GM10266 (cell line): ENCODE results near the gene ARHGAP26.
"Not testable (repeated sequence)": the region's sequence is repeated elsewhere in the genome, so short reads cannot be mapped to it uniquely, and the experiment has no call there.

Experiments
- DNase-seq: peaks from one replicate; pipeline ENCODE4 v3.0.0; 2012; ENCODE audit errors: extremely low spot score
- TF ChIP-seq, protein P1 (sequence below): IDR thresholded peaks from 2 replicates; pipeline ENCODE4 v1.5.1; 2012; ENCODE audit warnings: mild to moderate bottlenecking, low read depth; ENCODE audit not compliant: control insufficient read depth, insufficient read depth; ENCODE audit errors: missing control alignments

The ARHGAP26 gene

DNA sequence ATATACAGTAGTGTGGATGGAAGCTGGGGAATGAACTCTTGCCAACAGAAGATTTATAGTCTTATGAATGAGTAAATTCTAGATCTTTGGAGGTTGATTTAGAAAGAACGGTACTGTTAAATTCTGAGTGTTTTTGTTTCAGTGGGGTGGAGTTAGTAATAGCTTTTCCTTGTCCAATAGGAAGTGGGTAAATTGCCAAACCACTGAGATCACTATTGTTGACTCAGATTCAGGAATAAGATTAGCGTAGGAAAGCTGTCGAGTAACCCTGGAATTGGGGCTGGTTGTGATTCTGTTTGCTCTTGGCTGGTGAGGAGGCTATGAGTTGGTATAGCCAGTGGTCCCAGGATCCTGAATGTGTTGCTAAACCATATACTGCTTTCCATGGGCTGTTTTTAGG, 155.6 kb downstream of the ARHGAP26 start:
- no peak for DNase-seq
- TF ChIP-seq, protein P1, sequence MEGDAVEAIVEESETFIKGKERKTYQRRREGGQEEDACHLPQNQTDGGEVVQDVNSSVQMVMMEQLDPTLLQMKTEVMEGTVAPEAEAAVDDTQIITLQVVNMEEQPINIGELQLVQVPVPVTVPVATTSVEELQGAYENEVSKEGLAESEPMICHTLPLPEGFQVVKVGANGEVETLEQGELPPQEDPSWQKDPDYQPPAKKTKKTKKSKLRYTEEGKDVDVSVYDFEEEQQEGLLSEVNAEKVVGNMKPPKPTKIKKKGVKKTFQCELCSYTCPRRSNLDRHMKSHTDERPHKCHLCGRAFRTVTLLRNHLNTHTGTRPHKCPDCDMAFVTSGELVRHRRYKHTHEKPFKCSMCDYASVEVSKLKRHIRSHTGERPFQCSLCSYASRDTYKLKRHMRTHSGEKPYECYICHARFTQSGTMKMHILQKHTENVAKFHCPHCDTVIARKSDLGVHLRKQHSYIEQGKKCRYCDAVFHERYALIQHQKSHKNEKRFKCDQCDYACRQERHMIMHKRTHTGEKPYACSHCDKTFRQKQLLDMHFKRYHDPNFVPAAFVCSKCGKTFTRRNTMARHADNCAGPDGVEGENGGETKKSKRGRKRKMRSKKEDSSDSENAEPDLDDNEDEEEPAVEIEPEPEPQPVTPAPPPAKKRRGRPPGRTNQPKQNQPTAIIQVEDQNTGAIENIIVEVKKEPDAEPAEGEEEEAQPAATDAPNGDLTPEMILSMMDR: no peak

DNA sequence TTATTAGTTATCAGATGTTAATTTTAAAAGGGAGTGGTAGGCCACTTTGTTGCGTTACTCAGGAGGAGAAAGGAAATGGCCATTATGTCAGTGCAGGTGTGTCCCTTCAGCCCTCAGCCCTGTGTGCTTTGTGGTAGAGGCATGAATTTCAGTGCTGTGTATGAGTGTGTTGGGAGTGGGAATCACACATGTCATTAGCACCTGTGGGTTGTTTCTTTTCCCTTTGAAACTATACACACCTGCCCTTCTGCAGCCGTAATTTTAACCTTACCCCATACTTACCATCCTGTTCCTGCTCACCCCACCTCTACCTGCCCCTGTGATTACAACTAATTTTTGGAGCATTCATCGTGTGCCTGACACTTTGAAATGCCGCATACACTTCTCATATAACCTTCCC, 156.4 kb downstream of the ARHGAP26 start:
- DNase-seq: no peak
- TF ChIP-seq, protein P1: no peak

DNA sequence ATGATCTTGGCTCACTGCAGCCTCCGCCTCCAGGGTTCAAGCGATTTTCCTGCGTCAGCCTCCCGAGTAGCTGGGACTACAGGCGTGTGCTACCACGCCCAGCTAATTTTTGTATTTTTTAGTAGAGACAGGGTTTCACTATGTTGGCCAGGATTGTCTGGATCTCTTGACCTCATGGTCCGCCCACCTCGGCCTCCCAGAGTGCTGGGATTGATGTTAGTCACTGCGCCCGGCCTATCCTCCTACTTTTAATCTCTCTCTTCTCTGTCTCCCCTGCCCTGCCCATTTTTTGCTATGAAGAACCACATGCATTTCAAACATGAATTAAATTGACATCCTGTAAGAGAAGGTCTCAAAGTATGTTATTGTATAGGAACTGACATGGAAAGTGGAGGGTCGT, 158.8 kb downstream of the ARHGAP26 start:
- not testable (repeated sequence) for DNase-seq

DNA sequence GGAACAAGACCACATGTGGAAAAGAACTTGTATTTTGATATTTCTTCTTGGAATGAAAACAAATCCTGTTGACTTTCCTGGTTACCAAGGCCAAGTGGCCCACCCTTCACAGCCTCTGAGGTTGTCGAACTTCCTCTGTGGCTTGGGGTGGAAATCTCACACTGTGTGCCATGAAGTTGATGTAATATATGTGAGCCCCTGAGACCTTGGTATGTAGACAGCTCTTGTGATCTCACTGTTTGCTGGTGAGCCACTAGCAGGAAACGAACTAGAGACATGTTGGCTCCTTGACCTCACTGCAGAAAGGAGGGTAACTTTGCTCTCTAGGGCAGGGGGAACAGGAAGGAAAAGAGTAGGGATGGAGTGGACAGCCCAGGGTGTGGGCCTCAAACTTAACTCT, 159.4 kb downstream of the ARHGAP26 start:
- TF ChIP-seq, protein P1: no peak

DNA sequence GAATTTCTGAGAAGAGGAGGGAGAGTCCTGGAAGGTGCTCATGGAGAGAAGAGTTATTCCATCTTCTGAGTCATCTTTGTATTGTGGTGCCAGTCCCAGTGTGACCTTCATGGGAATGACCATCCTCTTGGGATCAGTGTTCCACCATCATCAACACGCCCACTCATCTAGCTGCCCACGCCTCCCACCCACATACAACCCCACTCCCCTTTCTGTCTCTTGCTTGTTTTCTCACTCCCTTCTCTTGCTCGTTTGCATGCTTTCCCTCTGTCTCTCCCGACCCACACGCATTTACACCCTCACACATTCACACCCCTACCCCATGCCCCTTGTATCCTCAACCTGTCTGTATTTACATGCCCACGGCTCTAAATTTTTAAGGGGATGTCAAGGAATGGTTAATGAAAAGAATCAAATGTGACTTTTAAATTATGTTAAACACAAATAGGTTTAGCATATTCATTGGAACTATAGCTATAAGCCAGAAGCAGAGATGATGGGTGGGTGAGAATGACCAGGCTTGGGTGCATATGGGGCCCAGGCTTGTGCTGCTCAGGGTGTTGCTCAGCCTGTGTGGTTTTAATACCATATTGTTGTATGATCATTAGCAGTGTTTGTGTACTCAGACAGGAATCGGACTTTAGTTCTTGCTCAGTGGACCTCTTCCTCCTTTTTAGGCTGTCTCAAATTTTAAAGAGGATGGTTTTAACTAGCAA, 160.4 kb downstream of the ARHGAP26 start:
- TF ChIP-seq, protein P1: no peak
- no peak for DNase-seq

More for the DNA sequence above, 159.4 kb downstream of the ARHGAP26 start:
- no peak for DNase-seq

DNA sequence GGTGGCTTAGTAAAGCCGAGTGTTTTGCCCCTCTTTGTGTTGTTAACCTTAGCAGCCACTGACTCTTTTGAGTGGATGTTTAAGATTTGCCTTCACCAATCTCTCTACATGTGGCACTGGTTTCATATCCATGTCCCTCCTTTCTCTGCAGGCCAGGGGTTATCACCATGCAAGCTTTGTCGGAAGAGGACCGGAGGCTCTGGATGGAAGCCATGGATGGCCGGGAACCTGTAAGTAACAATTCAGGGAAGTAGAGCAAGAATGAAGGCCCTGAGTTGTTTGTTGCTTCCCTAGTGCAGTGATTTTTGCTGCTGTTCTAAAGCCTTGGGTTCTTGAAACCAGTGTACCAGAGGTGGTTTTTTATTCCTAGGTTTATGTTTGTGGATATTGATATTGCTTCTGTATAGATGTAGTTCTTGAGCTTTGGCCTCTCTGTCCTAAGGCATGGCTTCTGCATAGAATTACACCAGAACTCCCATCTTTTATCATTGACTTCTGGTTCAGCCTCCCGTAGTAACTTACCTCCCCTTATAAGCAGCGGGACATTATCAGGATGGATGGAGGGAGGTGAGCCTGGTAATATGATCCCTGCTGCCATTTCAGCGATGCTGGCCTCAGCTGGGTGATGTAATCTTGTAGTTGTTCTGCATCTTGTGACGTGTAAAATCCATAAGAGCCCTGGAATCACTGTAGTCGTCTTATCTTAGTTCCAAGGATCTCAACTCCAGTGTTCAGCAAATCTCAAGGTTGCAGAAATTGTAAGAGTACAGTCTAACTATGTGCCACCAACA, 161.9 kb downstream of the ARHGAP26 start:
- TF ChIP-seq, protein P1: no peak
- DNase-seq: no peak

DNA sequence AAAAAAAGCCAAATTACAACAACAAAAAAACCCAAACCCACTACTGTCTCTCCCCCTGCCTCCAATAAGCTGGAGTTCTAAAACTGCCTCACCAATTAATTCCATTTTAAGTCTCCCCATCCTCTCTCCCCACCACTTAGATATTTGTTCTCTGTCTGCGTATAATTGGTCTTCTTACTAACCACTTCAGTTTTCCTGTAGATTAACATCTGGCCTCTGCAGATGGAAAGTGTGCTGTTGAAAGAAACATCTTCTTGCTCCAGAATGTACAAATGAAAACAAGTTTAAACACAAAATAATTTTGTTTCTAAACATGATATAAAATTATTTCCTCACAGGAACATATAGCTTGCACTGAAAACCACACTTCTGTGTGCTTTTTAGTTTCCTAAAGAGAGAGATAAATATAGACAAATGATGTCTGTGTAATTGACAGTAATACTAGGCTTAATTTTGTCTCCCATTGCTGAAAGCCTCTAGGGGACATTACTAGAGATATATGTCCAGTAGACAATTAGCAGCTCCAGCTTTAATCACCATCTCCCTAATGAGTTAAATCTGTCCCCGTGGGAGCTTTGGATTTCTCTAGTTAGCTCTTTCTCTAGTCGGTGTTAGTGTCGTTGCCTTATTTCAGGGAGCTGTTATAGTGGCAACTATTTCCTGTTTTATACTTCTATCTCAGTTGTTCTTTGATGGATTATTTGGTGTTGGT, 164.0 kb downstream of the ARHGAP26 start:
- DNase-seq: no peak
- TF ChIP-seq, protein P1: no peak
